Astrocyte (in vitro differentiated cells and primary cell): Measurements from ENCODE around the gene TMC4. TPM values are rescaled to one million over a fixed set of nuclear protein-coding genes. Genes with fewer than 3 reads are reported as not detected.
A peak's percentile ranks its signal among the peaks of the same experiment; 100 is the strongest.

Experiments used
- DNase-seq: peaks from one replicate; pipeline ENCODE4 v3.0.0-alpha.2; 2010; ENCODE audit warnings: low read depth
- FAIRE-seq: peaks from 2 replicates; lab custom pipeline; 2011; peaks lifted over from hg19 to GRCh38; lab: Jason Lieb, UNC
- H2AFZ ChIP-seq: 2 replicates; pipeline ENCODE4 v1.6.0; 2012; ENCODE audit warnings: low read depth, low read length, inconsistent platforms
- H3K27ac ChIP-seq: 2 replicates; pipeline ENCODE4 v1.5.1; 2011; ENCODE audit warnings: low read depth, low read length, inconsistent platforms
- H3K27me3 ChIP-seq: 2 replicates; pipeline ENCODE4 v1.6.0; 2011; ENCODE audit warnings: low read length, inconsistent platforms; ENCODE audit not compliant: insufficient read depth
- H3K36me3 ChIP-seq: 2 replicates; pipeline ENCODE4 v1.5.1; 2011; ENCODE audit warnings: low read length, inconsistent platforms; ENCODE audit not compliant: insufficient read depth
- H3K4me1 ChIP-seq: 2 replicates; pipeline ENCODE4 v1.5.1; 2011; ENCODE audit warnings: low read length, inconsistent platforms; ENCODE audit not compliant: insufficient read depth
- H3K4me2 ChIP-seq: 2 replicates; pipeline ENCODE4 v1.6.0; 2012; ENCODE audit warnings: low read length, inconsistent platforms
- H3K4me3 ChIP-seq: 2 replicates; pipeline ENCODE4 v1.5.1; 2011; ENCODE audit warnings: low read depth, mild to moderate bottlenecking, low read length, inconsistent platforms; ENCODE audit not compliant: insufficient read depth
- H3K79me2 ChIP-seq: 2 replicates; pipeline ENCODE4 v1.6.0; 2012; ENCODE audit warnings: mild to moderate bottlenecking, low read length, inconsistent platforms; ENCODE audit not compliant: insufficient read depth
- H3K9ac ChIP-seq: 2 replicates; pipeline ENCODE4 v1.6.0; 2012; ENCODE audit warnings: mild to moderate bottlenecking, low read length, inconsistent platforms
- H3K9me3 ChIP-seq: 2 replicates; pipeline ENCODE4 v1.5.1; 2012; ENCODE audit warnings: low read depth, mild to moderate bottlenecking, low read length, inconsistent platforms; ENCODE audit not compliant: insufficient read depth
- H4K20me1 ChIP-seq: 2 replicates; pipeline ENCODE4 v1.6.0; 2012; ENCODE audit warnings: low read length, inconsistent platforms; ENCODE audit not compliant: insufficient read depth
- H3K27ac Mint-ChIP-seq: one replicate; pipeline ENCODE4 v1.8.0; 2021; ENCODE audit warnings: mild to moderate bottlenecking, mixed read lengths; ENCODE audit not compliant: unreplicated experiment
- H3K27me3 Mint-ChIP-seq: one replicate; pipeline ENCODE4 v1.8.0; 2021; ENCODE audit warnings: low read depth, mixed read lengths; ENCODE audit not compliant: unreplicated experiment
- H3K36me3 Mint-ChIP-seq: one replicate; pipeline ENCODE4 v1.8.0; 2021; ENCODE audit warnings: low read depth, mixed read lengths; ENCODE audit not compliant: unreplicated experiment
- H3K4me1 Mint-ChIP-seq: one replicate; pipeline ENCODE4 v1.8.0; 2021; ENCODE audit warnings: low read depth, mixed read lengths; ENCODE audit not compliant: unreplicated experiment
- H3K4me3 Mint-ChIP-seq: one replicate; pipeline ENCODE4 v1.8.0; 2021; ENCODE audit warnings: mild to moderate bottlenecking, moderate library complexity, mixed read lengths; ENCODE audit not compliant: unreplicated experiment
- H3K9me3 Mint-ChIP-seq: one replicate; pipeline ENCODE4 v1.8.0; 2021; ENCODE audit warnings: mild to moderate bottlenecking, mixed read lengths; ENCODE audit not compliant: unreplicated experiment
- EZH2 ChIP-seq: IDR thresholded peaks from 2 replicates; pipeline ENCODE4 v1.6.1; 2012; ENCODE audit warnings: mild to moderate bottlenecking, low read length, inconsistent platforms; ENCODE audit not compliant: insufficient read depth
- total RNA-seq: library from RNA; stranded (reverse); gene quantifications from 2 replicates; pipeline ENCODE4 v1.2.1, GENCODE V29; 2021
- TF ChIP-seq, protein P1 (sequence below): IDR thresholded peaks from 2 replicates; pipeline ENCODE4 v1.5.1; 2011; ENCODE audit warnings: low read depth, mild to moderate bottlenecking, inconsistent platforms, low read length, moderate library complexity; ENCODE audit not compliant: insufficient read depth

The TMC4 gene
- total RNA-seq, 1 donor from 2014 or later: 1.9 TPM

DNA sequence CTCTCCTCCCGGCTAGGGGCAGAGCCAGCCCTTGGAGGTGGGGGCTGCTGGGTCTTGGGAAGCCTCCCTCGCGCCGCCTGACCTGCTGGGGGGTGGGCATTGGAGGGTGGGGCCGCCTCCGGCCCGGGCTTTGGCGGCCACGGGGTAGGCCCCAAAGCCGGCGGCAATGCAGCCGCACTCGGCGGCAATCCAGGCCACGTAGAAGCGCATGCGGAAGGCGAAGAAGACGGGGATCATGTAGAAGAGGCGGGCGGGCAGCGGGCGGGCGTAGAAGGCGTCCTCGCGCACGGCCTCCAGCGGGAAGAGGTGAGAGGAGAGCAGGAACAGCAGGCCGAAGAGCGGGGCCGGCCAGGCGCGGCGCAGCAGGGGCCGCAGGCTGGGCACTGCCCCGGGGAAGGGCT, 7.7 kb upstream of the TMC4 start:
- peaks cover 20% of the 10 kb centered on the region for H4K20me1 ChIP-seq
- H3K4me2 ChIP-seq: no peak overlapping the region
- peak overlapping the region; percentile 40 for H3K9ac ChIP-seq
- no peak overlapping the region for H2AFZ ChIP-seq
- no peak overlapping the region for H3K4me3 ChIP-seq
- H3K36me3 ChIP-seq: no peaks in the 10 kb centered on the region
- Mint-ChIP-seq H3K9me3 (no peaks in the 10 kb centered on the region), H3K27me3 (no peaks in the 10 kb centered on the region), H3K4me3 (no peak overlapping the region), H3K36me3 (peaks cover 17% of the 10 kb centered on the region), H3K27ac (no peak overlapping the region), H3K4me1 (no peaks in the 10 kb centered on the region)
- H3K27ac ChIP-seq: no peak overlapping the region
- no peak for TF ChIP-seq EZH2
- TF ChIP-seq, protein P1, sequence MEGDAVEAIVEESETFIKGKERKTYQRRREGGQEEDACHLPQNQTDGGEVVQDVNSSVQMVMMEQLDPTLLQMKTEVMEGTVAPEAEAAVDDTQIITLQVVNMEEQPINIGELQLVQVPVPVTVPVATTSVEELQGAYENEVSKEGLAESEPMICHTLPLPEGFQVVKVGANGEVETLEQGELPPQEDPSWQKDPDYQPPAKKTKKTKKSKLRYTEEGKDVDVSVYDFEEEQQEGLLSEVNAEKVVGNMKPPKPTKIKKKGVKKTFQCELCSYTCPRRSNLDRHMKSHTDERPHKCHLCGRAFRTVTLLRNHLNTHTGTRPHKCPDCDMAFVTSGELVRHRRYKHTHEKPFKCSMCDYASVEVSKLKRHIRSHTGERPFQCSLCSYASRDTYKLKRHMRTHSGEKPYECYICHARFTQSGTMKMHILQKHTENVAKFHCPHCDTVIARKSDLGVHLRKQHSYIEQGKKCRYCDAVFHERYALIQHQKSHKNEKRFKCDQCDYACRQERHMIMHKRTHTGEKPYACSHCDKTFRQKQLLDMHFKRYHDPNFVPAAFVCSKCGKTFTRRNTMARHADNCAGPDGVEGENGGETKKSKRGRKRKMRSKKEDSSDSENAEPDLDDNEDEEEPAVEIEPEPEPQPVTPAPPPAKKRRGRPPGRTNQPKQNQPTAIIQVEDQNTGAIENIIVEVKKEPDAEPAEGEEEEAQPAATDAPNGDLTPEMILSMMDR: no peak
- no peaks in the 10 kb centered on the region for H3K27me3 ChIP-seq
- no peaks in the 10 kb centered on the region for H3K9me3 ChIP-seq
- H3K79me2 ChIP-seq: peaks cover 3% of the 10 kb centered on the region
- DNase-seq (no peak), FAIRE-seq (no peak)
- no peaks in the 10 kb centered on the region for H3K4me1 ChIP-seq

DNA sequence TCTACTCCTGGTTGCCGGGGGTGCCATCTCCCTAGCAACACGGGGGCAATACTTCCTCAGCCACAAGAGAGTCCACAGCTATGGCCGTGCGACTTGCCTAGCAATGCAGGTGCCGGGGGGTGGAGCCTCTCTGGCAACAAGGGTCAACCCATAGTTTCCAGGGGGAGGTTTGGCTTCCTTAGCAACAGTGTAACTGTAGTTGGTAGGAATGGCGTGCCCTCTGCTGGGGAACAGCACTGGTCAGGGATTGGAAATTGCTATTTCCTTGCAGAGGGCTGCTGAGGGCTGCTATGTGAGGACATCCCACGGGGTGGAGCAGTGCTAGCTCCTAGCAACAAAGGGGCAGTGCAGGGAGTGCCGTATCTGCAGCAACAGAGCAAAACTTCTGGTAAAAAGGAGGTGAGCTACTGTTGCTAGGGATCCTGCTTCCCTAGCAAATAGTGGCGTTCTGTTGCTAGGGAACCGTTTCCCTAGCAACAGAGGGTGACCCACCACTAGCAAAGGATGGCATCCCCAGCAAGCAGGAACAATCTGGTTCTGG, 7.0 kb upstream of the TMC4 start:
- Mint-ChIP-seq H3K9me3 (no peaks in the 10 kb centered on the region), H3K27ac (peak overlapping the region; percentile 58), H3K27me3 (no peaks in the 10 kb centered on the region), H3K36me3 (peaks cover 13% of the 10 kb centered on the region), H3K4me1 (no peaks in the 10 kb centered on the region), H3K4me3 (no peak overlapping the region)
- H3K9me3 ChIP-seq: no peaks in the 10 kb centered on the region
- TF ChIP-seq, protein P1: peak; percentile 52
- TF ChIP-seq EZH2: no peak
- peaks cover 3% of the 10 kb centered on the region for H3K79me2 ChIP-seq
- H3K9ac ChIP-seq: peak overlapping the region; percentile 40
- H3K27me3 ChIP-seq: no peaks in the 10 kb centered on the region
- H4K20me1 ChIP-seq: peaks cover 20% of the 10 kb centered on the region
- H3K27ac ChIP-seq: peak overlapping the region; percentile 34
- H3K36me3 ChIP-seq: no peaks in the 10 kb centered on the region
- no peaks in the 10 kb centered on the region for H3K4me1 ChIP-seq
- DNase-seq: peak; percentile 48
- H3K4me2 ChIP-seq: no peak overlapping the region
- no peak for FAIRE-seq
- H3K4me3 ChIP-seq: no peak overlapping the region
- no peak overlapping the region for H2AFZ ChIP-seq

DNA sequence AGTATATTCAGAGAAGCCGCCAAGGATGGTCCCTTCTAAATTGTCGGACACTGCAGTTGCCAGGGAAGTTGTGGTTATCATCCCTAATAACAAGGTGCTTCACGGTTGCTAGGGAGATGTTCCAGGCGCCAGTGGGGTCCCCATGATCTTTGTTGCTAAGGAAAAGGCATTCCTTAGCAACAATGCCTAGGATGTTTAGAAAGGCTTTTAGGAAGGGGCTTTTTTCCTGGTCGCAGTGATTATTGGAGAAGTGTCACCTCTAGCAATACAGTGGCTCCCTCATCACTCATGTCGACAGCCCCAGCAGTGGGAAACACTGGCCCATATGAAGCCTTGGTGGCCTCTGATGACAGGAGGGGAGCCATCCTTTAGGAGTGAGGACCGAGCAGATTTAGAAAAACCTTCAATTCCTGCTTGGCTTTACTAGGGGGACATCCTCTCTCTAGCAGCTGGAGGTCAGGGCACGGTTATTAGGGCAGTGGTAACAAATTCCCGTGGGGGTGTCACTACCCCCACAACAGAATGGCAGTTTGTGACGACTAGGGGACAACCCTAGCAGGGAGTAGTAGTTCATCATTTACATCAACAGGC, 6.4 kb upstream of the TMC4 start:
- no peaks in the 10 kb centered on the region for H3K4me1 ChIP-seq
- no peaks in the 10 kb centered on the region for H3K9me3 Mint-ChIP-seq
- FAIRE-seq (no peak), DNase-seq (no peak)
- H3K4me3 Mint-ChIP-seq: no peak overlapping the region
- peaks cover 20% of the 10 kb centered on the region for H4K20me1 ChIP-seq
- peaks cover 3% of the 10 kb centered on the region for H3K79me2 ChIP-seq
- no peak overlapping the region for H3K27ac ChIP-seq
- H2AFZ ChIP-seq: no peak overlapping the region
- H3K27ac Mint-ChIP-seq: no peak overlapping the region
- no peak for TF ChIP-seq EZH2
- TF ChIP-seq, protein P1: no peak
- H3K4me1 Mint-ChIP-seq: no peaks in the 10 kb centered on the region
- H3K9me3 ChIP-seq: no peaks in the 10 kb centered on the region
- no peaks in the 10 kb centered on the region for H3K36me3 ChIP-seq
- H3K36me3 Mint-ChIP-seq: peaks cover 13% of the 10 kb centered on the region
- no peaks in the 10 kb centered on the region for H3K27me3 Mint-ChIP-seq
- H3K27me3 ChIP-seq: no peaks in the 10 kb centered on the region
- no peak overlapping the region for H3K4me2 ChIP-seq
- no peak overlapping the region for H3K9ac ChIP-seq
- H3K4me3 ChIP-seq: no peak overlapping the region
